HepG2 (cell line): ENCODE data around the gene ACOT2. TPM values are rescaled to one million over a fixed set of nuclear protein-coding genes. Genes with fewer than 3 reads are reported as not detected.
A peak's percentile ranks its signal among the peaks of the same experiment; 100 is the strongest.

Source experiments
- ATF7-NPFF ChIP-seq: sonication (generic); formaldehyde crosslinking; IDR thresholded peaks from 2 replicates; pipeline ENCODE4 v1.8.1; 2023; ENCODE audit warnings: mild to moderate bottlenecking, low read depth, missing genetic modification reagents, moderate library complexity
- EP300 ChIP-seq, 3 experiments: sonication (generic) in 1 of 3; formaldehyde crosslinking in 1 of 3; IDR thresholded peaks; 2 replicates each; pipeline versions ENCODE4 v1.5.1 to v1.6.1; 2011 to 2020; ENCODE audit warnings: low read depth in 2 of 3, low read length in 2 of 3, borderline replicate concordance in 1 of 3, improper control_type of control experiment in 1 of 3, mild to moderate bottlenecking in 1 of 3, missing genetic modification reagents in 1 of 3, moderate library complexity in 1 of 3
- GATAD1 ChIP-seq: IDR thresholded peaks from 2 replicates; pipeline ENCODE4 v1.6.1; 2016; ENCODE audit warnings: missing genetic modification reagents, missing compliant biosample characterization
- NCOA2 ChIP-seq: sonication (generic); formaldehyde crosslinking; IDR thresholded peaks from 2 replicates; pipeline ENCODE4 v1.8.0; 2022; ENCODE audit warnings: inconsistent platforms
- STAT6 ChIP-seq: sonication (generic); formaldehyde crosslinking; IDR thresholded peaks from 2 replicates; pipeline ENCODE4 v1.4.0; 2020; ENCODE audit warnings: missing genetic modification reagents, mild to moderate bottlenecking, borderline replicate concordance
- TFE3 ChIP-seq: IDR thresholded peaks from 2 replicates; pipeline ENCODE4 v1.6.1; 2016
- ZMYM4 ChIP-seq: sonication (generic); formaldehyde crosslinking; IDR thresholded peaks from 2 replicates; pipeline ENCODE4 v1.8.1; 2023; ENCODE audit warnings: mild to moderate bottlenecking, missing genetic modification reagents
- polyA plus RNA-seq, 8 experiments: library from polyadenylated mRNA; depleted of rRNA in 3 of 8; stranded (reverse) in 7 of 8; unstranded in 1 of 8; fragments of >200 nt; fragmentation: Illumina TruSeq in 4 of 8; extraction: Trizol in 4 of 8; gene quantifications; 2 replicates each; pipeline versions ENCODE4 v1.2.1 to v1.2.3, GENCODE V29; 2011 to 2016; ENCODE audit warnings: low read depth in 4 of 8, missing spikeins in 1 of 8, mixed read lengths in 1 of 8; ENCODE audit not compliant: insufficient read depth in 1 of 8
- total RNA-seq, 5 experiments: library from RNA; depleted of rRNA; stranded (reverse); fragments of >200 nt; fragmentation: Illumina TruSeq; extraction: Trizol; gene quantifications; 2 replicates each; pipeline ENCODE4 v1.2.3, GENCODE V29; 2016; ENCODE audit warnings: low read depth in 1 of 5
- TF ChIP-seq, protein P1 (sequence below): sonication (generic); formaldehyde crosslinking; IDR thresholded peaks from 2 replicates; pipeline ENCODE4 v1.4.0; 2020; ENCODE audit warnings: missing genetic modification reagents
- TF ChIP-seq, protein P2 (sequence below): sonication (generic); formaldehyde crosslinking; IDR thresholded peaks from 2 replicates; pipeline ENCODE4 v1.8.0; 2022; ENCODE audit warnings: mild to moderate bottlenecking, missing genetic modification reagents; ENCODE audit not compliant: insufficient replicate concordance
- TF ChIP-seq, protein P3 (sequence below): sonication (generic); formaldehyde crosslinking; IDR thresholded peaks from 2 replicates; pipeline ENCODE4 v1.4.0; 2020; ENCODE audit warnings: low read depth, missing genetic modification reagents

Gene ACOT2
- total and polyA plus RNA-seq, 2 of the 13 experiments (the other 11 are each of a cell fraction or from before 2014, with no cell fraction given), result 60.0 to 110 TPM

DNA sequence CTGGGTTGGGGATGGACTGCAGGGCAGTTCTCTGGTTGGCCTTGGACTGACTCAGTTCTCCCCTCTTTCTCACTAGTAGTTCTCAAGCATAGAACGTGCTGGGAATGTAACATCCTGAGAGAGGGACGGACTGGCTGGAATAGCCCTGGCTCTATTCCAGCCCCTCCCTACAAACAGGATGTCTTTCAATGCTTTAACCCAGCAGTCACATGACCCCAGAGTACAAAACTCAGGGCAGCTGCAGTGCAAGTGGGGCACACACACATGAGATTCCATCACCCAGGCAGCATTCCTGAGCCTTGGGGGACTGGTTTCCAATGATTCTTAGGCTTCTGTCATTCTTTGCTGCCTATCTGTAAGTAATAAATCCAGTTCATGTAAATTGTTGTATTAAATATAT is 41.7 kb downstream of the ACOT2 start (continued):
- TF ChIP-seq EP300 (IDR thresholded peaks at IDR 0.05; ENCODE audit: low read depth in 2 of 2, low read length in 2 of 2), result peak in 1 of 2 experiments; percentile 88; a peak in 1 of 4 replicates
- TF ChIP-seq EP300 (CRISPR knock-in tag; IDR thresholded peaks at IDR 0.05; ENCODE audit: borderline replicate concordance), result no peak
- peak; percentile 47 for TF ChIP-seq NCOA2 (CRISPR knock-in tag)
- TF ChIP-seq, protein P1, sequence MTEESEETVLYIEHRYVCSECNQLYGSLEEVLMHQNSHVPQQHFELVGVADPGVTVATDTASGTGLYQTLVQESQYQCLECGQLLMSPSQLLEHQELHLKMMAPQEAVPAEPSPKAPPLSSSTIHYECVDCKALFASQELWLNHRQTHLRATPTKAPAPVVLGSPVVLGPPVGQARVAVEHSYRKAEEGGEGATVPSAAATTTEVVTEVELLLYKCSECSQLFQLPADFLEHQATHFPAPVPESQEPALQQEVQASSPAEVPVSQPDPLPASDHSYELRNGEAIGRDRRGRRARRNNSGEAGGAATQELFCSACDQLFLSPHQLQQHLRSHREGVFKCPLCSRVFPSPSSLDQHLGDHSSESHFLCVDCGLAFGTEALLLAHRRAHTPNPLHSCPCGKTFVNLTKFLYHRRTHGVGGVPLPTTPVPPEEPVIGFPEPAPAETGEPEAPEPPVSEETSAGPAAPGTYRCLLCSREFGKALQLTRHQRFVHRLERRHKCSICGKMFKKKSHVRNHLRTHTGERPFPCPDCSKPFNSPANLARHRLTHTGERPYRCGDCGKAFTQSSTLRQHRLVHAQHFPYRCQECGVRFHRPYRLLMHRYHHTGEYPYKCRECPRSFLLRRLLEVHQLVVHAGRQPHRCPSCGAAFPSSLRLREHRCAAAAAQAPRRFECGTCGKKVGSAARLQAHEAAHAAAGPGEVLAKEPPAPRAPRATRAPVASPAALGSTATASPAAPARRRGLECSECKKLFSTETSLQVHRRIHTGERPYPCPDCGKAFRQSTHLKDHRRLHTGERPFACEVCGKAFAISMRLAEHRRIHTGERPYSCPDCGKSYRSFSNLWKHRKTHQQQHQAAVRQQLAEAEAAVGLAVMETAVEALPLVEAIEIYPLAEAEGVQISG (CRISPR knock-in tag), result peak; percentile 20; the same call in 1 of the 2 replicates
- TF ChIP-seq GATAD1 (CRISPR knock-in tag), result 0 out of 2 replicates have a peak, but pooled peaks have one; percentile 27
- peak; percentile 28; the same call in 1 of the 2 replicates for TF ChIP-seq ZMYM4 (CRISPR knock-in tag)
- TF ChIP-seq ATF7-NPFF (CRISPR knock-in tag), result no peak
- TF ChIP-seq, protein P2, sequence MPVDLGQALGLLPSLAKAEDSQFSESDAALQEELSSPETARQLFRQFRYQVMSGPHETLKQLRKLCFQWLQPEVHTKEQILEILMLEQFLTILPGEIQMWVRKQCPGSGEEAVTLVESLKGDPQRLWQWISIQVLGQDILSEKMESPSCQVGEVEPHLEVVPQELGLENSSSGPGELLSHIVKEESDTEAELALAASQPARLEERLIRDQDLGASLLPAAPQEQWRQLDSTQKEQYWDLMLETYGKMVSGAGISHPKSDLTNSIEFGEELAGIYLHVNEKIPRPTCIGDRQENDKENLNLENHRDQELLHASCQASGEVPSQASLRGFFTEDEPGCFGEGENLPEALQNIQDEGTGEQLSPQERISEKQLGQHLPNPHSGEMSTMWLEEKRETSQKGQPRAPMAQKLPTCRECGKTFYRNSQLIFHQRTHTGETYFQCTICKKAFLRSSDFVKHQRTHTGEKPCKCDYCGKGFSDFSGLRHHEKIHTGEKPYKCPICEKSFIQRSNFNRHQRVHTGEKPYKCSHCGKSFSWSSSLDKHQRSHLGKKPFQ (CRISPR knock-in tag), result no peak
- no peak for TF ChIP-seq STAT6 (CRISPR knock-in tag)
- TF ChIP-seq, protein P3, sequence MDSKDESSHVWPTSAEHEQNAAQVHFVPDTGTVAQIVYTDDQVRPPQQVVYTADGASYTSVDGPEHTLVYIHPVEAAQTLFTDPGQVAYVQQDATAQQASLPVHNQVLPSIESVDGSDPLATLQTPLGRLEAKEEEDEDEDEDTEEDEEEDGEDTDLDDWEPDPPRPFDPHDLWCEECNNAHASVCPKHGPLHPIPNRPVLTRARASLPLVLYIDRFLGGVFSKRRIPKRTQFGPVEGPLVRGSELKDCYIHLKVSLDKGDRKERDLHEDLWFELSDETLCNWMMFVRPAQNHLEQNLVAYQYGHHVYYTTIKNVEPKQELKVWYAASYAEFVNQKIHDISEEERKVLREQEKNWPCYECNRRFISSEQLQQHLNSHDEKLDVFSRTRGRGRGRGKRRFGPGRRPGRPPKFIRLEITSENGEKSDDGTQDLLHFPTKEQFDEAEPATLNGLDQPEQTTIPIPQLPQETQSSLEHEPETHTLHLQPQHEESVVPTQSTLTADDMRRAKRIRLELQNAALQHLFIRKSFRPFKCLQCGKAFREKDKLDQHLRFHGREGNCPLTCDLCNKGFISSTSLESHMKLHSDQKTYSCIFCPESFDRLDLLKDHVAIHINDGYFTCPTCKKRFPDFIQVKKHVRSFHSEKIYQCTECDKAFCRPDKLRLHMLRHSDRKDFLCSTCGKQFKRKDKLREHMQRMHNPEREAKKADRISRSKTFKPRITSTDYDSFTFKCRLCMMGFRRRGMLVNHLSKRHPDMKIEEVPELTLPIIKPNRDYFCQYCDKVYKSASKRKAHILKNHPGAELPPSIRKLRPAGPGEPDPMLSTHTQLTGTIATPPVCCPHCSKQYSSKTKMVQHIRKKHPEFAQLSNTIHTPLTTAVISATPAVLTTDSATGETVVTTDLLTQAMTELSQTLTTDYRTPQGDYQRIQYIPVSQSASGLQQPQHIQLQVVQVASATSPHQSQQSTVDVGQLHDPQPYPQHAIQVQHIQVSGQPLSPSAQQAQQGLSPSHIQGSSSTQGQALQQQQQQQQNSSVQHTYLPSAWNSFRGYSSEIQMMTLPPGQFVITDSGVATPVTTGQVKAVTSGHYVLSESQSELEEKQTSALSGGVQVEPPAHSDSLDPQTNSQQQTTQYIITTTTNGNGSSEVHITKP (CRISPR knock-in tag), result peak; percentile 64; the same call in 1 of the 2 replicates
- peak; percentile 89 for TF ChIP-seq TFE3 (CRISPR knock-in tag)
